Smooth muscle cell (in vitro differentiated cells): ENCODE measurements around the gene CH25H. TPM values are rescaled to one million over a fixed set of nuclear protein-coding genes. Genes with fewer than 3 reads are reported as not detected.

Source experiments
- DNase-seq: peaks from one replicate; lab custom pipeline; 2025; ENCODE audit not compliant: unreplicated experiment; lab: John Stamatoyannopoulos, UW
- H2AFZ ChIP-seq: fragments of 200-600 bp; sonication (generic); 2 replicates; pipeline ENCODE4 v1.6.0; 2016; ENCODE audit warnings: antibody characterized with exemption, low read depth, mild to moderate bottlenecking
- H3F3A ChIP-seq: fragments of 200-600 bp; sonication (generic); 2 replicates; pipeline ENCODE4 v1.6.0; 2017; ENCODE audit warnings: antibody characterized with exemption, low read depth
- H3K27ac ChIP-seq: fragments of 200-600 bp; sonication (generic); 2 replicates; pipeline ENCODE4 v1.5.1; 2016; ENCODE audit warnings: low read depth, mild to moderate bottlenecking
- H3K27me3 ChIP-seq: fragments of 200-600 bp; sonication (generic); 2 replicates; pipeline ENCODE4 v1.6.1; 2016; ENCODE audit warnings: low read depth, mild to moderate bottlenecking
- H3K36me3 ChIP-seq: fragments of 200-600 bp; sonication (generic); 2 replicates; pipeline ENCODE4 v1.5.1; 2016; ENCODE audit warnings: low read depth
- H3K4me1 ChIP-seq: fragments of 200-600 bp; sonication (generic); 2 replicates; pipeline ENCODE4 v1.5.1; 2016; ENCODE audit warnings: low read depth
- H3K4me2 ChIP-seq: fragments of 200-600 bp; sonication (generic); 2 replicates; pipeline ENCODE4 v1.6.0; 2016; ENCODE audit warnings: mild to moderate bottlenecking
- H3K4me3 ChIP-seq: fragments of 200-600 bp; sonication (generic); 2 replicates; pipeline ENCODE4 v1.5.1; 2016; ENCODE audit warnings: mild to moderate bottlenecking
- H3K79me2 ChIP-seq: fragments of 200-600 bp; sonication (generic); 2 replicates; pipeline ENCODE4 v1.6.0; 2016; ENCODE audit warnings: low read depth, mild to moderate bottlenecking
- H3K9ac ChIP-seq: fragments of 200-600 bp; sonication (generic); 2 replicates; pipeline ENCODE4 v1.6.0; 2016; ENCODE audit warnings: low read depth
- H3K9me3 ChIP-seq: fragments of 200-600 bp; sonication (generic); replicated peaks from 2 replicates; pipeline ENCODE4 v1.5.1; 2016; ENCODE audit warnings: low read depth
- H4K20me1 ChIP-seq: fragments of 200-600 bp; sonication (generic); 2 replicates; pipeline ENCODE4 v1.6.0; 2016; ENCODE audit warnings: low read depth
- WGBS: methylation state at CpG from one replicate; pipeline ENCODE4 v1.1.7; 2016; ENCODE audit warnings: low lambda C conversion rate; 5-methylcytosine and 5-hydroxymethylcytosine counted together
- polyA plus RNA-seq: library from polyadenylated mRNA; unstranded; fragments of >200 nt; fragmentation: Nextera tagmentation; extraction: Ambion mirVana; gene quantifications from 2 replicates; pipeline ENCODE4 v1.2.1, GENCODE V29; 2016
- total RNA-seq: library from RNA; depleted of rRNA; stranded (reverse); fragments of >200 nt; gene quantifications from 2 replicates; pipeline ENCODE4 v1.2.3, GENCODE V29; 2014
- TF ChIP-seq, protein P1 (sequence below): fragments of 200-600 bp; sonication (generic); IDR thresholded peaks from 2 replicates; pipeline ENCODE4 v1.5.1; 2017; ENCODE audit warnings: borderline replicate concordance, mild to moderate bottlenecking, antibody characterized with exemption; ENCODE audit not compliant: insufficient read depth, poor library complexity, severe bottlenecking

Gene CH25H
- total and polyA plus RNA-seq, 2 experiments from 2014 or later = not detected

DNA sequence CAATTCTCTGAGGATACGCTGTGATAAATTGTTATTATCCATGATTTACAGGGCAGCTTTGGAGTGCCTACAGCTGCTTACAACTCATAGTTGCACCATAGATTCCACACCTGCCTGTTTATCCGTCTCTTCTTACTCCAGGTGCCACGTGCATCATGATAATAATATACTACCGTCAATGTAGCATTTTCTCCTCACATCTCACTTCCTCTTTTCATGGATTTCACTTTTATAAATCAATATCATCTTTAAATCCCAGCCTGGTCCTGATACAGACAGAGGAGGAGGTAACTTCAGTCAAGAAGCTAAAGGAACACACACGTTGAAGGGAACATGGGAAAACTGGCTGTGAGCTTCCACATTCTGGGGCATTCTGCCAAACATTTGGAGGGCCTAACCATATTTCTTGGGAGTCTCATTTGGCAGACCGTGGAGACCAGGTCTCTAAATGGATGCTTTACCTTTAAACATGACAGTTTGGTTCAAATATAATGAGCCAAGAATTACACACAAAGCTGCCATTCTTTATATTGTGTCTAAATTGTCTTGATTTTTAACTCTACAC, 2.4 kb downstream of the CH25H start:
- Histone ChIP-seq H3K9me3 (no peaks in the 10 kb centered on the region), H4K20me1 (no peaks in the 10 kb centered on the region), H3K36me3 (no peaks in the 10 kb centered on the region), H3K4me3 (no peak overlapping the region), H3K9ac (no peak overlapping the region), H3K4me2 (no peak overlapping the region), H3K27ac (no peak overlapping the region), H2AFZ (no peak overlapping the region), H3K4me1 (peaks cover 9% of the 10 kb centered on the region), H3K27me3 (peaks cover 80% of the 10 kb centered on the region), H3K79me2 (no peaks in the 10 kb centered on the region), H3F3A (no peaks in the 10 kb centered on the region)
- no peak for DNase-seq
- WGBS = 70% methylated on average over 6 of the region's 6 CpGs
- TF ChIP-seq, protein P1, sequence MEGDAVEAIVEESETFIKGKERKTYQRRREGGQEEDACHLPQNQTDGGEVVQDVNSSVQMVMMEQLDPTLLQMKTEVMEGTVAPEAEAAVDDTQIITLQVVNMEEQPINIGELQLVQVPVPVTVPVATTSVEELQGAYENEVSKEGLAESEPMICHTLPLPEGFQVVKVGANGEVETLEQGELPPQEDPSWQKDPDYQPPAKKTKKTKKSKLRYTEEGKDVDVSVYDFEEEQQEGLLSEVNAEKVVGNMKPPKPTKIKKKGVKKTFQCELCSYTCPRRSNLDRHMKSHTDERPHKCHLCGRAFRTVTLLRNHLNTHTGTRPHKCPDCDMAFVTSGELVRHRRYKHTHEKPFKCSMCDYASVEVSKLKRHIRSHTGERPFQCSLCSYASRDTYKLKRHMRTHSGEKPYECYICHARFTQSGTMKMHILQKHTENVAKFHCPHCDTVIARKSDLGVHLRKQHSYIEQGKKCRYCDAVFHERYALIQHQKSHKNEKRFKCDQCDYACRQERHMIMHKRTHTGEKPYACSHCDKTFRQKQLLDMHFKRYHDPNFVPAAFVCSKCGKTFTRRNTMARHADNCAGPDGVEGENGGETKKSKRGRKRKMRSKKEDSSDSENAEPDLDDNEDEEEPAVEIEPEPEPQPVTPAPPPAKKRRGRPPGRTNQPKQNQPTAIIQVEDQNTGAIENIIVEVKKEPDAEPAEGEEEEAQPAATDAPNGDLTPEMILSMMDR = no peak

DNA sequence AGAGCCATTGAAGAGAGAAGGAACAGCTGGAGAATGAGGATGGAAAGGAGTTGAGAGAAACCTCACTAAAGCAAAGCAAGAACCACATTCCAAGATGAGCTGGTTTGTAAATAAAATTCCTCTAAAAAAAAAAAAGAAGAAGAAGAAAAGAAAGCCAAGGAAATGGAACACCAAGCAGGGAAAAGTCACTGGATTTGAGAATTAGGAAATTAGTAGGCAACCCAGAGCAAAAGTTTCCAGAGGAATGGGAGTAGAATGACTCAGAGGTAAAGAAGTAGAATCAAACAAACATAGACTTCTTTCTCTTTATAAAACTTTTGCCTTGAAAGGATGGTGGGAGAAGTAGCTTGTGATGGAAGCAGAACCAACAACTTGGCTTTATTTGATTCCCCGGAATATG, 3.9 kb downstream of the CH25H start:
- WGBS = 100% methylated on average over 1 of the region's 1 CpG
- Histone ChIP-seq H3K27ac (no peak overlapping the region), H3K79me2 (no peaks in the 10 kb centered on the region), H3K9ac (no peak overlapping the region), H3K27me3 (peaks cover 65% of the 10 kb centered on the region), H3F3A (no peaks in the 10 kb centered on the region), H2AFZ (no peak overlapping the region), H3K36me3 (no peaks in the 10 kb centered on the region), H3K4me1 (peaks cover 9% of the 10 kb centered on the region), H4K20me1 (no peaks in the 10 kb centered on the region), H3K4me3 (no peak overlapping the region), H3K4me2 (no peak overlapping the region), H3K9me3 (no peaks in the 10 kb centered on the region)
- no peak for DNase-seq
- TF ChIP-seq, protein P1 = no peak

DNA sequence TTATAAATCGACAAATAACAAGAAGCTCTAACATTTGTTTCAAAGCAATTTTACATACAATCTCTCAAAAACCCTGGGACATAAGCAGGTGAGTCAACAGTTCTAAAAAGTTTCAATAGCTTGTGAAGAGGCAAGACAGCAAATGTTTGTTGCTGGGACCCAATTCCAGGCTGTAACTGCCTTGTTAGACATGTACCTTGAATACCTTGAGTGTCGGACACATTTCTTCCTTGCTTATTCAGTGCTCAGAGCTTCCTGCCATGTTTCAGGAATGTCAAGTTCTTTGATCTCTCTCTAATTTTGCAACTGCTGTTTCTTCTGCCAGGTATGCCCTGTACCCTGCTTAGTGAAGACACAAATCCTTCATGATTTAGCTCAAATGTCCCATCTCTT, 5.1 kb downstream of the CH25H start:
- no peaks in the 10 kb centered on the region for H3F3A ChIP-seq
- peaks cover 53% of the 10 kb centered on the region for H3K27me3 ChIP-seq
- peaks cover 8% of the 10 kb centered on the region for H3K4me1 ChIP-seq
- H3K79me2 ChIP-seq = no peaks in the 10 kb centered on the region
- no peak overlapping the region for H3K27ac ChIP-seq
- no peak for DNase-seq
- no peaks in the 10 kb centered on the region for H4K20me1 ChIP-seq
- WGBS = 98% methylated on average over 2 of the region's 2 CpGs
- H3K4me2 ChIP-seq = no peak overlapping the region
- TF ChIP-seq, protein P1 = no peak
- H3K36me3 ChIP-seq = no peaks in the 10 kb centered on the region
- no peaks in the 10 kb centered on the region for H3K9me3 ChIP-seq
- H3K9ac ChIP-seq = no peak overlapping the region
- no peak overlapping the region for H2AFZ ChIP-seq
- no peak overlapping the region for H3K4me3 ChIP-seq

DNA sequence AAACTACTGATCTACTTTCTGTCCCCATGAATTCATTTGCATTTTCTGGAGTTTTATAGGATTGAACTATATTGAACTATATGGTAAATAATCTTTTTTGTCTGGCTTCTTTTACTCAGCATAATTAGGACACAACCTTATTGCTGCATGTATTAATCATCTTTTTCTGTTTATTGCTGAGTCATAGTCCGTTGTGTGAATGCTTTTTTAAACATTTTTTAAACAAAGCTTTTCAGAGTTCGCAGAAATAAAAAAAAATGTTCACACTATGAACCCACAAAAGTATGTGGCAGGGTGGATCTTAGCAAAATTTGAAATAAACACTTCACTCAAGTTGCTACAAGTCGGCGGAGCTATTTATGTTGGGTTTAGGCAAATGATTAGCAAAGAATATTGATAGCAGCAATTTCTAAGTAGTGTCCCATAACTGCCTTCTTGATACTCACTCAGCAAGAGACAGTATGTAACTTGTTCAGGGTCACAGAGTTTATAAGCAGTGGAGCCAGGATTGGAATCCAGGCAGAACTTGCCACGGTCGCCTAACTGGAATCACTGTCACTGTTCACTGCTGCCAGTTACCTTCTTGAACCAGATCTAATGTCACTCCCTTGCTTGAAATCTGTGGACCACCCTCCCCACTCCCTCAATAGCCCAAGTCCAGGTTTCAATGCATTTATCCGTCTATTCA, 5.6 kb downstream of the CH25H start:
- no peak overlapping the region for H3K27ac ChIP-seq
- no peaks in the 10 kb centered on the region for H4K20me1 ChIP-seq
- H3K4me2 ChIP-seq = no peak overlapping the region
- H3K4me3 ChIP-seq = no peak overlapping the region
- H3K4me1 ChIP-seq = peaks cover 3% of the 10 kb centered on the region
- H3K79me2 ChIP-seq = no peaks in the 10 kb centered on the region
- no peak overlapping the region for H3K9ac ChIP-seq
- no peak overlapping the region for H2AFZ ChIP-seq
- TF ChIP-seq, protein P1 = no peak
- no peaks in the 10 kb centered on the region for H3K36me3 ChIP-seq
- H3K9me3 ChIP-seq = no peaks in the 10 kb centered on the region
- peaks cover 48% of the 10 kb centered on the region for H3K27me3 ChIP-seq
- no peak for DNase-seq
- 93% methylated on average over 7 of the region's 7 CpGs for WGBS
- no peaks in the 10 kb centered on the region for H3F3A ChIP-seq
